Liver (tissue), 9 donors: ENCODE results near the gene ACOT11. TPM values are rescaled to one million over a fixed set of nuclear protein-coding genes. Genes with fewer than 3 reads are reported as not detected.

Source experiments
- DNase-seq: peaks from one replicate; pipeline ENCODE4 v3.0.0-alpha.2; 2017; ENCODE audit warnings: low spot score
- H3K27ac ChIP-seq, 2 donors: one replicate each; pipeline ENCODE4 v1.7.0; 2013; ENCODE audit warnings: inconsistent platforms in 2 of 2, low read length in 2 of 2, control low read depth in 1 of 2, low read depth in 1 of 2, mild to moderate bottlenecking in 1 of 2
- H3K27me3 ChIP-seq, 4 donors: one replicate each; pipeline versions ENCODE4 v1.6.1 to v1.7.0; 2013; ENCODE audit warnings: low read length in 3 of 4, inconsistent platforms in 1 of 4, mild to moderate bottlenecking in 1 of 4, moderate library complexity in 1 of 4; ENCODE audit not compliant: control insufficient read depth in 4 of 4, insufficient read depth in 4 of 4
- H3K36me3 ChIP-seq, 4 donors: one replicate each; pipeline versions ENCODE4 v1.6.1 to v1.7.0; 2013; ENCODE audit warnings: low read length in 3 of 4, mild to moderate bottlenecking in 3 of 4, low read depth in 1 of 4, moderate library complexity in 1 of 4; ENCODE audit not compliant: control insufficient read depth in 4 of 4, insufficient read depth in 3 of 4
- H3K4me1 ChIP-seq, 4 donors: one replicate each; pipeline versions ENCODE4 v1.6.1 to v1.7.0; 2013; ENCODE audit warnings: low read length in 3 of 4, mild to moderate bottlenecking in 3 of 4, moderate library complexity in 1 of 4; ENCODE audit not compliant: control insufficient read depth in 4 of 4, insufficient read depth in 4 of 4
- H3K4me3 ChIP-seq, 3 donors: one replicate each; pipeline versions ENCODE4 v1.6.1 to v1.7.0; 2013; ENCODE audit warnings: low read length in 3 of 3, control low read depth in 1 of 3, low read depth in 1 of 3, mild to moderate bottlenecking in 1 of 3
- H3K9ac ChIP-seq, 2 donors: one replicate each; pipeline ENCODE4 v1.7.0; 2013; ENCODE audit warnings: low read length in 2 of 2, mild to moderate bottlenecking in 2 of 2, moderate library complexity in 2 of 2, control low read depth in 1 of 2, low read depth in 1 of 2
- H3K9me3 ChIP-seq, 4 donors: one replicate each; pipeline versions ENCODE4 v1.6.1 to v1.7.0; 2013; ENCODE audit warnings: low read length in 3 of 4; ENCODE audit not compliant: control insufficient read depth in 4 of 4
- EGR1 ChIP-seq, 2 donors: IDR thresholded peaks; 2 replicates each; pipeline ENCODE4 v1.6.1; 2016 to 2018; ENCODE audit warnings: antibody characterized with exemption in 2 of 2, low read depth in 2 of 2
- FOXA1 ChIP-seq: IDR thresholded peaks from 2 replicates; pipeline ENCODE4 v1.6.1; 2016; ENCODE audit warnings: antibody characterized with exemption
- FOXA2 ChIP-seq: IDR thresholded peaks from 2 replicates; pipeline ENCODE4 v1.6.1; 2016; ENCODE audit warnings: antibody characterized with exemption
- GABPA ChIP-seq, 2 donors: IDR thresholded peaks in 1 of 2; conservative IDR thresholded peaks in 1 of 2; 2 replicates each; pipeline ENCODE4 v1.6.1; 2016; ENCODE audit warnings: antibody characterized with exemption in 2 of 2, mild to moderate bottlenecking in 1 of 2, moderate library complexity in 1 of 2
- HNF4A ChIP-seq, 2 donors: conservative IDR thresholded peaks; 2 replicates each; pipeline ENCODE4 v1.6.1; 2016; ENCODE audit warnings: antibody characterized with exemption in 2 of 2, mild to moderate bottlenecking in 2 of 2
- HNF4G ChIP-seq: IDR thresholded peaks from 2 replicates; pipeline ENCODE4 v1.6.1; 2016; ENCODE audit warnings: antibody characterized with exemption
- JUND ChIP-seq, 2 donors: IDR thresholded peaks; 2 replicates each; pipeline ENCODE4 v1.6.1; 2016; ENCODE audit warnings: antibody characterized with exemption in 2 of 2
- RAD21 ChIP-seq, 2 donors: IDR thresholded peaks; 2 replicates each; pipeline ENCODE4 v1.6.1; 2016; ENCODE audit warnings: antibody characterized with exemption in 2 of 2, mild to moderate bottlenecking in 2 of 2
- SP1 ChIP-seq: IDR thresholded peaks from 2 replicates; pipeline ENCODE4 v1.6.1; 2018; ENCODE audit warnings: antibody characterized with exemption, mild to moderate bottlenecking
- TAF1 ChIP-seq: conservative IDR thresholded peaks from 2 replicates; pipeline ENCODE4 v1.6.1; 2016; ENCODE audit warnings: antibody characterized with exemption, mild to moderate bottlenecking
- YY1 ChIP-seq: IDR thresholded peaks from 2 replicates; pipeline ENCODE4 v1.6.1; 2016; ENCODE audit warnings: antibody characterized with exemption, mild to moderate bottlenecking
- WGBS: extraction: QIAGEN DNeasy Blood & Tissue Kit; methylation state at CpG from one replicate; pipeline ENCODE4 v1.1.7; 2013; 5-methylcytosine and 5-hydroxymethylcytosine counted together
- polyA plus RNA-seq, 2 donors: library from polyadenylated mRNA; stranded (reverse) in 1 of 2; unstranded in 1 of 2; fragments of 200-250 nt in 1 of 2; fragments of >200 nt in 1 of 2; fragmentation: Nextera tagmentation in 1 of 2; extraction: Ambion mirVana in 1 of 2; gene quantifications; one replicate each; pipeline versions ENCODE4 v1.2.1 to v1.2.3, GENCODE V29; 2013 to 2015
- total RNA-seq, 2 donors: library from RNA; depleted of rRNA; stranded (reverse); fragments of >200 nt; gene quantifications; one replicate each; pipeline ENCODE4 v1.2.3, GENCODE V29; 2014
- TF ChIP-seq, protein P1 (sequence below): IDR thresholded peaks from 2 replicates; pipeline ENCODE4 v1.6.1; 2016; ENCODE audit warnings: antibody characterized with exemption
- TF ChIP-seq, protein P2 (sequence below): IDR thresholded peaks from 2 replicates; pipeline ENCODE4 v1.6.1; 2016; ENCODE audit warnings: antibody characterized with exemption
- TF ChIP-seq, protein P3 (sequence below): IDR thresholded peaks from 2 replicates; pipeline ENCODE4 v1.6.1; 2016; ENCODE audit warnings: antibody characterized with exemption
- TF ChIP-seq, protein P4 (sequence below): IDR thresholded peaks from 2 replicates; pipeline ENCODE4 v1.6.1; 2016; ENCODE audit warnings: antibody characterized with exemption, mild to moderate bottlenecking
- donor health status: healthy.
- donor health status: healthy.
- donor health status: healthy.
- donor health status: healthy.
- donor health status: healthy.

ACOT11 gene
- total and polyA plus RNA-seq, 4 donors = 0.13 to 1.1 (median 0.50) TPM

DNA sequence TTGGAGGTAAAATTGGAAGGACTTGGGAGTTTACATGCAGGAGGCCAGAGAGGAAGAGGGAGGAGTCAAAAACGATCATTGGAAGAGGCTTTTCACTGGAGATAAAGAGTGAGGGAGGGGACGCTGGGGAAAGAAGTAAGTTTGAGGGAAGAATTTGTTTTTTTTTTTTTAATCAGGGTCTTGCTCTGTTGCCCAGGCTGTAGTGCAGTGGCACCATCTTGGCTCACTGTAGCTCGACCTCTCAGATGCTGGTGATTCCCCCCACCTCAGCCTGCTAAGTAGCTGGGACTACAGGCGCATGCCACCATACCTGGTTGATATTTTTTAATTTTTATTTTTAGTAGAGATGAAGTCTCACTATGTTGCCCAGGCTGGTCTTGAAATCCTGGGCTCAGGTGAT is 92.3 kb downstream of the ACOT11 start:
- H3K36me3 ChIP-seq = no peaks in the 10 kb centered on the region

DNA sequence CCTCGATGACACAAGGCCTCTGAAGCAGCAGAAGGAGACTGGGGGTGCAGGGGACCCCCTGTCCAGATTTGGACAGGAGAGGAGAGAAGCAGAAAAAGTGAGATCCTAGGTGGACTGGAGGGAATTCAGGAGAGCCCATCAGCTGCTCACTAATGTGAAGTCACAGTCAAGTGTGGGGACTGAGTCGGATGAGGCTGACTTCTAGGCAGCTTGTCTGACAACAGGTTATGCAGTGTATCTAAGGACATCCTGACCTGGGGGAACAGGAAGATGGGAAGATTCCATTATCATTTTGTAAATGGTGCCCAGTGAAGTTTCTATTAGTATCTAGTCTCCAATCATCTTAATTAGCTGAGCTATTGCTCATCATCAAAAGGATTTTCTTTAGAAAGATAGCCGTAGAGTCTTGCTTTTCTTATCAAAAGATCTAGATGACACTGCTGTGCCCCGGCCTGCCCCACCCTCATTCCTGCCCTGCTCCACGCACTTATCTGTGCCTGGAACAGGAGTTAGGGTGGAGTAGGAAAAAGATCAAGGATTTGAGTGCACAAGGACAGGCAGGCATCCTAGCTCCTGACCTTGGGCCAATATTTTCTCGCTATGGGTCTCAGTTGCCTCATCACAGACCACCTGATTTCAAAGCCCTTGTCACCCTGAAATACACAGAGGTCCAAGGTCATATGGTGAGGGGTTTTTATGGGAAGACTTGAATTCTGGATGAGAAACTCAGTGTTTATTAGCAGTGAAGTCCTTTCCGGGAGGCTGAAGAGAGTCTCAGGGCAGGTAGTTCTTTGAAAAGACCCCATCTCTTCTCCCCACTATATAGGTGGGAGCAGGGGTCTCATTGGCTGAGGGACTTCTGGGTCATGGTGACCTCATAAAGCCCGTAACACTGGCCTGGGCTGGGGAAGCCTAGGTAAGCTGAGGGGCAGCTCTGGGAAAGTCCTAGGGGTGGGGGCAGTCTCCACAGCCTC is 93.1 kb downstream of the ACOT11 start, which contains the start of gene MROH7:
Gene MROH7, plus strand, starts transcription at position 924 of the 974 bp plus-strand sequence. CDS start 11,141 bp downstream, outside the sequence.
- H3K4me3 ChIP-seq = no peak within 1 kb of the TSS
- peaks cover 0 to 6% (median 2%) of the 10 kb centered on the region in 4 donors for H3K9me3 ChIP-seq
- no peaks in the 10 kb centered on the region for H3K36me3 ChIP-seq
- TF ChIP-seq TAF1 (no peak), JUND (IDR thresholded peaks at IDR 0.05) (no peak), HNF4G (no peak), SP1 (no peak), FOXA2 (no peak)
- TF ChIP-seq, protein P1, sequence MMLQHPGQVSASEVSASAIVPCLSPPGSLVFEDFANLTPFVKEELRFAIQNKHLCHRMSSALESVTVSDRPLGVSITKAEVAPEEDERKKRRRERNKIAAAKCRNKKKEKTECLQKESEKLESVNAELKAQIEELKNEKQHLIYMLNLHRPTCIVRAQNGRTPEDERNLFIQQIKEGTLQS = no peak
- no peak for DNase-seq
- H3K9ac ChIP-seq = no peak within 1 kb of the TSS
- H3K27me3 ChIP-seq = no peaks in the 10 kb centered on the region
- 87% methylated on average over 8 of the region's 8 CpGs for WGBS
- H3K27ac ChIP-seq = no peak within 1 kb of the TSS
- peaks cover 0 to 7% (median 5%) of the 10 kb centered on the region in 4 donors for H3K4me1 ChIP-seq

More for the DNA sequence above, 92.3 kb downstream of the ACOT11 start:
- Histone ChIP-seq H3K4me1 (no peaks in the 10 kb centered on the region), H3K4me3 (no peak overlapping the region), H3K9me3 (peaks cover 0 to 6% (median 2%) of the 10 kb centered on the region in 4 donors), H3K9ac (no peak overlapping the region), H3K27me3 (no peaks in the 10 kb centered on the region), H3K27ac (no peak overlapping the region)
- 76% methylated on average over 4 of the region's 4 CpGs for WGBS
- TF ChIP-seq YY1 = no peak
- TF ChIP-seq EGR1 (IDR thresholded peaks at IDR 0.05; ENCODE audit: low read depth in 2 of 2) = no peak
- TF ChIP-seq FOXA1 = no peak
- no peak for TF ChIP-seq TAF1
- TF ChIP-seq, protein P1 = no peak
- TF ChIP-seq JUND (IDR thresholded peaks at IDR 0.05) = no peak
- no peak for TF ChIP-seq GABPA (IDR thresholded peaks at IDR 0.05 in 1 of 2, conservative IDR thresholded peaks at IDR 0.05 in 1 of 2)
- TF ChIP-seq, protein P2, sequence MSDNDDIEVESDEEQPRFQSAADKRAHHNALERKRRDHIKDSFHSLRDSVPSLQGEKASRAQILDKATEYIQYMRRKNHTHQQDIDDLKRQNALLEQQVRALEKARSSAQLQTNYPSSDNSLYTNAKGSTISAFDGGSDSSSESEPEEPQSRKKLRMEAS = no peak
- TF ChIP-seq, protein P3, sequence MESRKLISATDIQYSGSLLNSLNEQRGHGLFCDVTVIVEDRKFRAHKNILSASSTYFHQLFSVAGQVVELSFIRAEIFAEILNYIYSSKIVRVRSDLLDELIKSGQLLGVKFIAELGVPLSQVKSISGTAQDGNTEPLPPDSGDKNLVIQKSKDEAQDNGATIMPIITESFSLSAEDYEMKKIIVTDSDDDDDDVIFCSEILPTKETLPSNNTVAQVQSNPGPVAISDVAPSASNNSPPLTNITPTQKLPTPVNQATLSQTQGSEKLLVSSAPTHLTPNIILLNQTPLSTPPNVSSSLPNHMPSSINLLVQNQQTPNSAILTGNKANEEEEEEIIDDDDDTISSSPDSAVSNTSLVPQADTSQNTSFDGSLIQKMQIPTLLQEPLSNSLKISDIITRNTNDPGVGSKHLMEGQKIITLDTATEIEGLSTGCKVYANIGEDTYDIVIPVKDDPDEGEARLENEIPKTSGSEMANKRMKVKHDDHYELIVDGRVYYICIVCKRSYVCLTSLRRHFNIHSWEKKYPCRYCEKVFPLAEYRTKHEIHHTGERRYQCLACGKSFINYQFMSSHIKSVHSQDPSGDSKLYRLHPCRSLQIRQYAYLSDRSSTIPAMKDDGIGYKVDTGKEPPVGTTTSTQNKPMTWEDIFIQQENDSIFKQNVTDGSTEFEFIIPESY = no peak
- no peak for TF ChIP-seq RAD21 (IDR thresholded peaks at IDR 0.05)
- DNase-seq = no peak

DNA sequence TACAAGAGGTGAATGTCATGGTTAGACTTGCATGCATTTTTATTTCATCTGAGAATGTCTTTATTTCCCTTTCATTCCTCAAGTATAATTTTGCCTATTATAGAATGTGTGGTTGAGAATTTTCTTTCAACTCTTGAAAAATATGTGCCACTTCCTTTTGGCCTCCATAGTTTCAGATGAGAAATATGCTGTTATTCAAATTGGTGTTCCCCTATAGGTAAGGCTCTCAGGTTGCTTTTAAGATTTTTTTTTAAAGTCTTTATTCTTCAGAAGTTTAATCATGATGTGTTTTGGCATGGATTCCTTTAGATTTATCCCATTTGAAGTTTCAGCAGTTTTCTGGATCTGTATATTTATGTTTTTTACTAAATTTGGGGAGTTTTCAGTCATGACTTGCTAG is 95.7 kb downstream of the ACOT11 start:
- no peak for TF ChIP-seq HNF4G
- TF ChIP-seq, protein P4, sequence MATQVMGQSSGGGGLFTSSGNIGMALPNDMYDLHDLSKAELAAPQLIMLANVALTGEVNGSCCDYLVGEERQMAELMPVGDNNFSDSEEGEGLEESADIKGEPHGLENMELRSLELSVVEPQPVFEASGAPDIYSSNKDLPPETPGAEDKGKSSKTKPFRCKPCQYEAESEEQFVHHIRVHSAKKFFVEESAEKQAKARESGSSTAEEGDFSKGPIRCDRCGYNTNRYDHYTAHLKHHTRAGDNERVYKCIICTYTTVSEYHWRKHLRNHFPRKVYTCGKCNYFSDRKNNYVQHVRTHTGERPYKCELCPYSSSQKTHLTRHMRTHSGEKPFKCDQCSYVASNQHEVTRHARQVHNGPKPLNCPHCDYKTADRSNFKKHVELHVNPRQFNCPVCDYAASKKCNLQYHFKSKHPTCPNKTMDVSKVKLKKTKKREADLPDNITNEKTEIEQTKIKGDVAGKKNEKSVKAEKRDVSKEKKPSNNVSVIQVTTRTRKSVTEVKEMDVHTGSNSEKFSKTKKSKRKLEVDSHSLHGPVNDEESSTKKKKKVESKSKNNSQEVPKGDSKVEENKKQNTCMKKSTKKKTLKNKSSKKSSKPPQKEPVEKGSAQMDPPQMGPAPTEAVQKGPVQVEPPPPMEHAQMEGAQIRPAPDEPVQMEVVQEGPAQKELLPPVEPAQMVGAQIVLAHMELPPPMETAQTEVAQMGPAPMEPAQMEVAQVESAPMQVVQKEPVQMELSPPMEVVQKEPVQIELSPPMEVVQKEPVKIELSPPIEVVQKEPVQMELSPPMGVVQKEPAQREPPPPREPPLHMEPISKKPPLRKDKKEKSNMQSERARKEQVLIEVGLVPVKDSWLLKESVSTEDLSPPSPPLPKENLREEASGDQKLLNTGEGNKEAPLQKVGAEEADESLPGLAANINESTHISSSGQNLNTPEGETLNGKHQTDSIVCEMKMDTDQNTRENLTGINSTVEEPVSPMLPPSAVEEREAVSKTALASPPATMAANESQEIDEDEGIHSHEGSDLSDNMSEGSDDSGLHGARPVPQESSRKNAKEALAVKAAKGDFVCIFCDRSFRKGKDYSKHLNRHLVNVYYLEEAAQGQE = no peak
- TF ChIP-seq, protein P1 = no peak
- TF ChIP-seq HNF4A (conservative IDR thresholded peaks at IDR 0.05) = no peak

More for the DNA sequence above, 95.7 kb downstream of the ACOT11 start:
- H3K36me3 ChIP-seq = no peaks in the 10 kb centered on the region
- peaks cover 0 to 6% (median 2%) of the 10 kb centered on the region in 4 donors for H3K9me3 ChIP-seq
- H3K9ac ChIP-seq = no peak overlapping the region
- no peaks in the 10 kb centered on the region for H3K27me3 ChIP-seq
- H3K27ac ChIP-seq = no peak overlapping the region
- peaks cover 0 to 13% (median 13%) of the 10 kb centered on the region in 4 donors for H3K4me1 ChIP-seq
- H3K4me3 ChIP-seq = no peak overlapping the region
- no peak for DNase-seq
